H1 (cell line): ENCODE measurements around the gene ACP6. TPM values are rescaled to one million over a fixed set of nuclear protein-coding genes. Genes with fewer than 3 reads are reported as not detected.

Source experiments
- CTCF ChIA-PET: fragments of 300-600 bp; sonication (Branson Sonifier 250); formaldehyde crosslinking; loops from one replicate; lab custom pipeline; 2021; ENCODE audit not compliant: partially characterized antibody; lab: Charles Lee
- POLR2A ChIA-PET: fragments of 300-600 bp; sonication (Branson Sonifier 250); formaldehyde crosslinking; loops from one replicate; lab custom pipeline; 2021; ENCODE audit warnings: inconsistent platforms; ENCODE audit not compliant: partially characterized antibody; lab: Charles Lee
- DNase-seq, 2 experiments: peaks; one replicate each; pipeline versions ENCODE4 v3.0.0 to v3.0.0-alpha.2; 2010 to 2022; ENCODE audit warnings: low spot score in 2 of 2, low read depth in 1 of 2, mixed read lengths in 1 of 2
- FAIRE-seq: peaks from 2 replicates; lab custom pipeline; 2011; peaks lifted over from hg19 to GRCh38; lab: Jason Lieb, UNC
- H2AFZ ChIP-seq: 2 replicates; pipeline ENCODE4 v1.8.1; 2012; ENCODE audit warnings: low read length, inconsistent platforms
- H2AK5ac ChIP-seq: 2 replicates; pipeline ENCODE4 v1.6.1; 2013; ENCODE audit warnings: low read depth, low read length
- H2BK120ac ChIP-seq: replicated peaks from 2 replicates; pipeline ENCODE3; 2013; ENCODE audit warnings: low read depth, low read length, inconsistent platforms
- H2BK12ac ChIP-seq: 2 replicates; pipeline ENCODE4 v1.6.1; 2013; ENCODE audit warnings: low read depth, low read length
- H2BK15ac ChIP-seq: 2 replicates; pipeline ENCODE4 v1.6.1; 2013; ENCODE audit warnings: low read length
- H2BK20ac ChIP-seq: 2 replicates; pipeline ENCODE4 v1.6.1; 2013; ENCODE audit warnings: low read length
- H2BK5ac ChIP-seq: 2 replicates; pipeline ENCODE4 v1.6.1; 2013; ENCODE audit warnings: low read depth, low read length
- H3K14ac ChIP-seq: 2 replicates; pipeline ENCODE4 v1.6.1; 2013; ENCODE audit warnings: inconsistent platforms; ENCODE audit not compliant: insufficient read length
- H3K18ac ChIP-seq: 2 replicates; pipeline ENCODE4 v1.6.1; 2013; ENCODE audit warnings: low read length; ENCODE audit errors: extremely low read depth
- H3K23ac ChIP-seq: 2 replicates; pipeline ENCODE4 v1.6.1; 2013; ENCODE audit warnings: inconsistent platforms; ENCODE audit not compliant: insufficient read length
- H3K23me2 ChIP-seq: 2 replicates; pipeline ENCODE4 v1.6.1; 2013; ENCODE audit warnings: low read depth, low read length
- H3K27ac ChIP-seq: 2 replicates; pipeline ENCODE4 v1.6.1; 2011; ENCODE audit warnings: low read depth, low read length, inconsistent platforms
- H3K27me3 ChIP-seq, 4 experiments: replicated peaks in 1 of 4; 1 replicate in 1 of 4; 2 replicates in 3 of 4; pipeline versions ENCODE4 v1.6.1 to v1.8.1; 2011 to 2013; ENCODE audit warnings: low read length in 3 of 4, mild to moderate bottlenecking in 3 of 4, inconsistent platforms in 2 of 4, mixed read lengths in 2 of 4, moderate library complexity in 1 of 4; ENCODE audit not compliant: control insufficient read depth in 3 of 4, insufficient read depth in 3 of 4; ENCODE audit errors: extremely low read depth in 1 of 4
- H3K36me3 ChIP-seq, 4 experiments: 2 replicates each; pipeline versions ENCODE4 v1.6.1 to v1.8.1; 2011 to 2013; ENCODE audit warnings: mild to moderate bottlenecking in 4 of 4, low read length in 3 of 4, moderate library complexity in 2 of 4, control low read depth in 1 of 4, inconsistent platforms in 1 of 4; ENCODE audit not compliant: insufficient read depth in 4 of 4, control insufficient read depth in 2 of 4
- H3K4ac ChIP-seq: replicated peaks from 2 replicates; pipeline ENCODE3; 2013; ENCODE audit warnings: low read length, low read depth, mixed read lengths, inconsistent platforms; ENCODE audit not compliant: insufficient read length
- H3K4me1 ChIP-seq, 4 experiments: replicated peaks in 1 of 4; 1 replicate in 1 of 4; 2 replicates in 3 of 4; pipeline versions ENCODE4 v1.6.1 to v1.8.1; 2011 to 2013; ENCODE audit warnings: low read length in 3 of 4, inconsistent platforms in 2 of 4, mixed read lengths in 1 of 4; ENCODE audit not compliant: insufficient read depth in 4 of 4, control insufficient read depth in 3 of 4
- H3K4me2 ChIP-seq, 2 experiments: 2 replicates each; pipeline versions ENCODE4 v1.6.1 to v1.8.1; 2011 to 2013; ENCODE audit warnings: low read depth in 2 of 2, low read length in 2 of 2, control low read depth in 1 of 2, inconsistent platforms in 1 of 2, mild to moderate bottlenecking in 1 of 2; ENCODE audit not compliant: insufficient read depth in 1 of 2
- H3K4me3 ChIP-seq, 4 experiments: fragments of 200-600, 300-600 bp in 1 of 4; sonication (generic), shearing (Covaris generic), sonication (Bioruptor Twin) in 1 of 4; 2 replicates each; pipeline versions ENCODE4 v1.5.1 to v1.8.1; 2011 to 2016; ENCODE audit warnings: low read length in 4 of 4, low read depth in 3 of 4, control low read depth in 2 of 4, inconsistent platforms in 2 of 4, mild to moderate bottlenecking in 2 of 4, mixed read lengths in 1 of 4, moderate library complexity in 1 of 4; ENCODE audit not compliant: insufficient read depth in 2 of 4; ENCODE audit errors: extremely low read depth in 1 of 4
- H3K56ac ChIP-seq: replicated peaks from 2 replicates; pipeline ENCODE3; 2013; ENCODE audit warnings: low read depth, mild to moderate bottlenecking, mixed read lengths, low read length, inconsistent platforms; ENCODE audit not compliant: insufficient read length
- H3K79me1 ChIP-seq: 2 replicates; pipeline ENCODE4 v1.6.1; 2013; ENCODE audit warnings: low read depth, low read length, control low read depth
- H3K79me2 ChIP-seq, 2 experiments: 2 replicates each; pipeline versions ENCODE4 v1.6.1 to v1.8.1; 2012 to 2013; ENCODE audit warnings: low read length in 2 of 2, mild to moderate bottlenecking in 2 of 2, inconsistent platforms in 1 of 2; ENCODE audit not compliant: insufficient read depth in 2 of 2, control insufficient read depth in 1 of 2
- H3K9ac ChIP-seq, 4 experiments: replicated peaks in 1 of 4; 1 replicate in 1 of 4; 2 replicates in 3 of 4; pipeline versions ENCODE4 v1.6.1 to v1.8.1; 2011 to 2013; ENCODE audit warnings: low read depth in 3 of 4, low read length in 3 of 4, control low read depth in 2 of 4, mild to moderate bottlenecking in 2 of 4, moderate library complexity in 2 of 4, inconsistent platforms in 1 of 4; ENCODE audit errors: extremely low read depth in 1 of 4
- H3K9me3 ChIP-seq, 2 experiments: 2 replicates each; pipeline versions ENCODE4 v1.6.1 to v1.8.1; 2012 to 2013; ENCODE audit warnings: mild to moderate bottlenecking in 2 of 2, moderate library complexity in 2 of 2, control low read depth in 1 of 2, inconsistent platforms in 1 of 2, low read depth in 1 of 2, low read length in 1 of 2, mixed read lengths in 1 of 2; ENCODE audit not compliant: insufficient read depth in 2 of 2
- H4K20me1 ChIP-seq, 2 experiments: replicated peaks in 1 of 2; 2 replicates each; pipeline versions ENCODE3 to v1.8.1; 2011 to 2013; ENCODE audit warnings: inconsistent platforms in 2 of 2, low read length in 2 of 2, mild to moderate bottlenecking in 1 of 2; ENCODE audit not compliant: insufficient read depth in 2 of 2, control insufficient read depth in 1 of 2
- H4K5ac ChIP-seq: 2 replicates; pipeline ENCODE4 v1.6.1; 2013; ENCODE audit warnings: low read length, low read depth, mixed read lengths, inconsistent platforms; ENCODE audit not compliant: insufficient read length
- H4K8ac ChIP-seq: 2 replicates; pipeline ENCODE4 v1.8.0; 2013; ENCODE audit warnings: mild to moderate bottlenecking, moderate library complexity, low read length, inconsistent platforms; ENCODE audit not compliant: insufficient read depth; ENCODE audit errors: extremely low read depth
- H4K91ac ChIP-seq: replicated peaks from 2 replicates; pipeline ENCODE3; 2013; ENCODE audit warnings: low read length, mixed read lengths, inconsistent platforms; ENCODE audit not compliant: insufficient read length
- CEBPB ChIP-seq: IDR thresholded peaks from 2 replicates; pipeline ENCODE4 v1.6.1; 2012; ENCODE audit warnings: low read depth, low read length
- CHD2 ChIP-seq: IDR thresholded peaks from 2 replicates; pipeline ENCODE4 v1.6.1; 2012; ENCODE audit warnings: low read length, improper control_type of control experiment
- FOSL1 ChIP-seq: IDR thresholded peaks from 2 replicates; pipeline ENCODE4 v1.6.1; 2011; ENCODE audit warnings: mild to moderate bottlenecking, low read depth, low read length, moderate library complexity; ENCODE audit not compliant: insufficient read depth
- HDAC2 ChIP-seq, 2 experiments: fragments of 300-600 bp in 1 of 2; sonication (generic) in 1 of 2; IDR thresholded peaks; 2 replicates each; pipeline ENCODE4 v1.6.1; 2011 to 2012; ENCODE audit warnings: low read depth in 2 of 2, low read length in 2 of 2, mild to moderate bottlenecking in 2 of 2, moderate library complexity in 2 of 2, borderline replicate concordance in 1 of 2, inconsistent platforms in 1 of 2
- KDM5A ChIP-seq: fragments of 200-600 bp; IDR thresholded peaks from 2 replicates; pipeline ENCODE4 v1.7.1; 2012; ENCODE audit warnings: mild to moderate bottlenecking, low read length, inconsistent platforms, mixed read lengths
- NRF1 ChIP-seq: IDR thresholded peaks from 2 replicates; pipeline ENCODE4 v1.6.1; 2011; ENCODE audit warnings: mild to moderate bottlenecking, low read depth, low read length, improper control_type of control experiment
- POLR2A ChIP-seq, 2 experiments: IDR thresholded peaks; 1 replicate in 1 of 2; 2 replicates in 1 of 2; pipeline ENCODE4 v1.6.1; 2011; ENCODE audit warnings: low read depth in 2 of 2, low read length in 2 of 2, mild to moderate bottlenecking in 2 of 2; ENCODE audit errors: control extremely low read depth in 1 of 2
- RFX5 ChIP-seq: IDR thresholded peaks from 2 replicates; pipeline ENCODE4 v1.6.1; 2011; ENCODE audit warnings: low read depth, low read length, improper control_type of control experiment, borderline replicate concordance
- SIN3A ChIP-seq, 2 experiments: IDR thresholded peaks in 1 of 2; conservative IDR thresholded peaks in 1 of 2; 2 replicates each; pipeline ENCODE4 v1.6.1; 2011 to 2012; ENCODE audit warnings: low read length in 2 of 2, improper control_type of control experiment in 1 of 2, low read depth in 1 of 2, mild to moderate bottlenecking in 1 of 2
- SP1 ChIP-seq: IDR thresholded peaks from 2 replicates; pipeline ENCODE4 v1.6.1; 2011; ENCODE audit warnings: low read depth, low read length
- SP4 ChIP-seq: IDR thresholded peaks from 2 replicates; pipeline ENCODE4 v1.6.1; 2012; ENCODE audit warnings: low read length, inconsistent platforms
- polyA plus RNA-seq, 7 experiments: library from polyadenylated mRNA; depleted of rRNA in 3 of 7; stranded (reverse) in 5 of 7; unstranded in 2 of 7; fragments of >200 nt in 5 of 7; fragments of 200-250 nt in 2 of 7; gene quantifications; 1 replicate in 5 of 7; 2 replicates in 1 of 7; 4 replicates in 1 of 7; pipeline versions ENCODE4 v1.2.1 to v1.2.3, GENCODE V29; 2011 to 2013; ENCODE audit warnings: missing spikeins in 2 of 7, mixed read lengths in 2 of 7
- total RNA-seq: library from RNA; stranded (reverse); fragmentation: NEBNext Ultra II Directional; extraction: Animal tissue kit (Norgen Biotek cat#: 25700); gene quantifications from 2 replicates; pipeline ENCODE4 v1.2.1, GENCODE V29; 2021

ACP6 gene
- total and polyA plus RNA-seq, 2 of the 8 experiments (the other 6 are each of a cell fraction or from before 2014, with no cell fraction given): 11.4 to 17.7 TPM

DNA sequence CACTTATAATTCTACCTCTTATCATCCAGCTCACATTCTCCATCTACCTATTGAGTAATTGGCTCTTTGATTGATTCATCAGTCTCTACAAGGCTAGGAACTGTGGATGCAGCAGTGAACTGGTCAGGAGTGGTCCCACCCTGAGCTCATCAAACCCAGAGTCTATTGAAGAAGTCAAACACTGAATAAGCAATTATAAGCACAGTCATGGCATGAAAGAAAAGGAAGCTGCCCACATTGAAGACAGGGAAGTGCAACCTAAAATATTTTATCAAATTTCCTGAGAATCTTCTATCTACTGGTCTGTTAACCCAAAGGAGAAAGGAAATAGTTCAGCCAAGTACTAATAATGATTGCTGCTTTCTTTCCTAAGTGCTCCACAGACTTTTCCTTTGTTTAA, 35.7 kb downstream of the ACP6 start:
- no peak overlapping the region for H3K4me2 ChIP-seq
- no peak overlapping the region for H4K8ac ChIP-seq
- no peak overlapping the region for H2BK5ac ChIP-seq
- H2BK15ac ChIP-seq: no peak overlapping the region
- no peak overlapping the region for H2BK20ac ChIP-seq
- H3K79me2 ChIP-seq: no peaks in the 10 kb centered on the region
- no peak overlapping the region for H2AK5ac ChIP-seq
- H3K4me3 ChIP-seq: no peak overlapping the region
- no peak overlapping the region for H2BK120ac ChIP-seq
- no peaks in the 10 kb centered on the region; the same call in 1 of the 2 replicates for H3K23me2 ChIP-seq
- no peaks in the 10 kb centered on the region for H3K4me1 ChIP-seq
- H3K23ac ChIP-seq: no peak overlapping the region
- POLR2A ChIA-PET: interaction anchor here (1.5 kb wide), 1 partner anchor 139 kb away, joined by 6 read pairs; no protein-coding TSS in a partner anchor
- H3K4ac ChIP-seq: no peak overlapping the region
- no peak overlapping the region for H3K9ac ChIP-seq
- H3K79me1 ChIP-seq: peaks cover 2% of the 10 kb centered on the region; the same call in 1 of the 2 replicates
- no peak overlapping the region for H3K14ac ChIP-seq
- H4K5ac ChIP-seq: no peak overlapping the region
- no peaks in the 10 kb centered on the region for H4K20me1 ChIP-seq
- no peak overlapping the region for H3K56ac ChIP-seq
- TF ChIP-seq FOSL1 (no peak), KDM5A (no peak), RFX5 (no peak), CHD2 (no peak), HDAC2 (IDR thresholded peaks at IDR 0.05; ENCODE audit: borderline replicate concordance in 1 of 2, low read depth in 2 of 2, low read length in 2 of 2) (no peak), SIN3A (conservative IDR thresholded peaks at IDR 0.05 in 1 of 2, IDR thresholded peaks at IDR 0.05 in 1 of 2; ENCODE audit: low read depth in 1 of 2, low read length in 2 of 2) (no peak), POLR2A (IDR thresholded peaks at IDR 0.05; ENCODE audit: control extremely low read depth in 1 of 2, low read depth in 2 of 2, low read length in 2 of 2) (no peak), NRF1 (no peak), SP1 (no peak), CEBPB (no peak), SP4 (no peak)
- H3K27me3 ChIP-seq: no peaks in the 10 kb centered on the region
- no peak overlapping the region for H3K18ac ChIP-seq
- no peak overlapping the region for H2AFZ ChIP-seq
- H3K36me3 ChIP-seq: no peaks in the 10 kb centered on the region
- no peaks in the 10 kb centered on the region for H3K9me3 ChIP-seq
- FAIRE-seq (no peak), DNase-seq (no peak)
- H2BK12ac ChIP-seq: no peak overlapping the region
- H4K91ac ChIP-seq: no peak overlapping the region
- no peak overlapping the region for H3K27ac ChIP-seq
- CTCF ChIA-PET: interaction anchor here (0.7 to 1.5 kb wide), 8 partner anchors 8 to 258 kb away, joined by 3 to 10 read pairs (median 4); no protein-coding TSS in a partner anchor
